HK-2 (cell line): ENCODE results near the gene HNRNPH1.
"Not testable (repeated sequence)": the region's sequence is repeated elsewhere in the genome, so short reads cannot be mapped to it uniquely, and the experiment has no call there.

Experiments
- DNase-seq: peaks from one replicate; pipeline ENCODE4 v3.0.0-alpha.2; 2018; ENCODE audit not compliant: unreplicated experiment

The HNRNPH1 gene

GRCh38 chr5:179623003-179623905, at the start of gene HNRNPH1:
Gene HNRNPH1 (minus strand): TSS chr5:179623671. CDS start chr5:179623133, 538 bp downstream.
- peak; percentile 95 for DNase-seq

GRCh38 chr5:179668391-179668790, 44.9 kb upstream of the HNRNPH1 start:
- DNase-seq, result no peak

- DNase-seq, result not testable (repeated sequence)
These were observed 38.2 kb upstream of the HNRNPH1 start for GRCh38 chr5:179661647-179662046.

- DNase-seq, result not testable (repeated sequence)
These were observed 34.8 kb upstream of the HNRNPH1 start for GRCh38 chr5:179658179-179658856.

GRCh38 chr5:179657302-179658178, 34.1 kb upstream of the HNRNPH1 start:
- DNase-seq, result not testable (repeated sequence)

GRCh38 chr5:179653135-179653534, 29.7 kb upstream of the HNRNPH1 start:
- not testable (repeated sequence) for DNase-seq

GRCh38 chr5:179650245-179650644, 26.8 kb upstream of the HNRNPH1 start:
- not testable (repeated sequence) for DNase-seq

GRCh38 chr5:179649166-179649703, 25.8 kb upstream of the HNRNPH1 start:
- DNase-seq, result not testable (repeated sequence)

- no peak for DNase-seq
These were observed 24.9 kb upstream of the HNRNPH1 start for GRCh38 chr5:179648410-179648809.

- not testable (repeated sequence) for DNase-seq
These were observed 21.3 kb upstream of the HNRNPH1 start for GRCh38 chr5:179644766-179645165.

- DNase-seq, result not testable (repeated sequence)
These were observed 19.9 kb upstream of the HNRNPH1 start for GRCh38 chr5:179643141-179643920.

GRCh38 chr5:179642626-179643025, 19.2 kb upstream of the HNRNPH1 start:
- DNase-seq, result not testable (repeated sequence)

- not testable (repeated sequence) for DNase-seq
These were observed 18.3 kb upstream of the HNRNPH1 start for GRCh38 chr5:179641745-179642144.

- DNase-seq, result not testable (repeated sequence)
These were observed 15.8 kb upstream of the HNRNPH1 start for GRCh38 chr5:179639296-179639695.

- not testable (repeated sequence) for DNase-seq
These were observed 11.1 kb upstream of the HNRNPH1 start for GRCh38 chr5:179634370-179635172.

GRCh38 chr5:179633501-179634369, 10.3 kb upstream of the HNRNPH1 start:
- not testable (repeated sequence) for DNase-seq

GRCh38 chr5:179624841-179625271, 1.4 kb upstream of the HNRNPH1 start:
- DNase-seq, result no peak

- DNase-seq, result peak; percentile 63
These were observed 653 bp upstream of the HNRNPH1 start for GRCh38 chr5:179623906-179624741.
